Measurements from ENCODE around the gene CCDC91. TPM values are rescaled to one million over a fixed set of nuclear protein-coding genes. Genes with fewer than 3 reads are reported as not detected.
"Not testable (repeated sequence)": the region's sequence is repeated elsewhere in the genome, so short reads cannot be mapped to it uniquely, and the experiment has no call there.

The CCDC91 gene
- total RNA-seq, 1 donor from 2014 or later = 36.3 TPM

- DNase-seq (ENCODE audit: low spot score) = no peak
Measured at GRCh38 chr12:28355161-28355560, 164.9 kb downstream of the CCDC91 start.

- DNase-seq (ENCODE audit: low spot score) = no peak
Measured at GRCh38 chr12:28360253-28360652, 170.0 kb downstream of the CCDC91 start.

GRCh38 chr12:28367326-28367725 is 177.1 kb downstream of the CCDC91 start:
- no peak for DNase-seq (ENCODE audit: low spot score)

GRCh38 chr12:28367993-28368392 is 177.7 kb downstream of the CCDC91 start:
- DNase-seq (ENCODE audit: low spot score) = no peak

GRCh38 chr12:28369483-28369882 is 179.2 kb downstream of the CCDC91 start:
- no peak for DNase-seq (ENCODE audit: low spot score)

- DNase-seq (ENCODE audit: low spot score) = no peak
Measured at GRCh38 chr12:28374556-28374955, 184.3 kb downstream of the CCDC91 start.

- DNase-seq (ENCODE audit: low spot score) = no peak
Measured at GRCh38 chr12:28378736-28379135, 188.5 kb downstream of the CCDC91 start.

GRCh38 chr12:28379779-28380178 is 189.5 kb downstream of the CCDC91 start:
- DNase-seq (ENCODE audit: low spot score) = not testable (repeated sequence)

GRCh38 chr12:28383368-28383767 is 193.1 kb downstream of the CCDC91 start:
- DNase-seq (ENCODE audit: low spot score) = no peak

- DNase-seq (ENCODE audit: low spot score) = no peak
Measured at GRCh38 chr12:28388879-28389278, 198.6 kb downstream of the CCDC91 start.

GRCh38 chr12:28390206-28390605 is 199.9 kb downstream of the CCDC91 start:
- DNase-seq (ENCODE audit: low spot score) = no peak

- no peak for DNase-seq (ENCODE audit: low spot score)
Measured at GRCh38 chr12:28390761-28391385, 200.6 kb downstream of the CCDC91 start.

GRCh38 chr12:28409892-28410291 is 219.6 kb downstream of the CCDC91 start:
- no peak for DNase-seq (ENCODE audit: low spot score)

- no peak for DNase-seq (ENCODE audit: low spot score)
Measured at GRCh38 chr12:28413460-28414109, 223.3 kb downstream of the CCDC91 start.

GRCh38 chr12:28415755-28416154 is 225.5 kb downstream of the CCDC91 start:
- no peak for DNase-seq (ENCODE audit: low spot score)

- no peak for DNase-seq (ENCODE audit: low spot score)
Measured at GRCh38 chr12:28421374-28421773, 231.1 kb downstream of the CCDC91 start.

- DNase-seq (ENCODE audit: low spot score) = no peak
Measured at GRCh38 chr12:28424965-28425364, 234.7 kb downstream of the CCDC91 start.

- no peak for DNase-seq (ENCODE audit: low spot score)
Measured at GRCh38 chr12:28425526-28425925, 235.3 kb downstream of the CCDC91 start.

GRCh38 chr12:28427046-28427445 is 236.8 kb downstream of the CCDC91 start:
- DNase-seq (ENCODE audit: low spot score) = no peak

- no peak for DNase-seq (ENCODE audit: low spot score)
Measured at GRCh38 chr12:28440081-28440608, 249.9 kb downstream of the CCDC91 start.

- DNase-seq (ENCODE audit: low spot score) = no peak
Measured at GRCh38 chr12:28442101-28442500, 251.8 kb downstream of the CCDC91 start.

- DNase-seq (ENCODE audit: low spot score) = no peak
Measured at GRCh38 chr12:28443337-28443736, 253.1 kb downstream of the CCDC91 start.

- no peak for DNase-seq (ENCODE audit: low spot score)
Measured at GRCh38 chr12:28446031-28446430, 255.8 kb downstream of the CCDC91 start.

Measured in mesenteric fat pad (tissue), 1 donor.